M059J (cell line): Measurements from ENCODE around the gene TMEM63A. TPM values are rescaled to one million over a fixed set of nuclear protein-coding genes. Genes with fewer than 3 reads are reported as not detected.
"Not testable (repeated sequence)": the region's sequence is repeated elsewhere in the genome, so short reads cannot be mapped to it uniquely, and the experiment has no call there.

Experiments used
- DNase-seq: peaks from one replicate; pipeline ENCODE4 v3.0.0-alpha.2; 2012; ENCODE audit warnings: low read depth
- total RNA-seq: library from RNA; depleted of rRNA; stranded (reverse); fragments of >200 nt; shearing (Covaris generic); gene quantifications from 2 replicates; pipeline ENCODE4 v1.2.3, GENCODE V29; 2014

TMEM63A gene
- total RNA-seq, 1 experiment from 2014 or later = 16.3 TPM

- no peak for DNase-seq
Observed at GRCh38 chr1:225908773-225909172, 26.6 kb upstream of the TMEM63A start.

DNA sequence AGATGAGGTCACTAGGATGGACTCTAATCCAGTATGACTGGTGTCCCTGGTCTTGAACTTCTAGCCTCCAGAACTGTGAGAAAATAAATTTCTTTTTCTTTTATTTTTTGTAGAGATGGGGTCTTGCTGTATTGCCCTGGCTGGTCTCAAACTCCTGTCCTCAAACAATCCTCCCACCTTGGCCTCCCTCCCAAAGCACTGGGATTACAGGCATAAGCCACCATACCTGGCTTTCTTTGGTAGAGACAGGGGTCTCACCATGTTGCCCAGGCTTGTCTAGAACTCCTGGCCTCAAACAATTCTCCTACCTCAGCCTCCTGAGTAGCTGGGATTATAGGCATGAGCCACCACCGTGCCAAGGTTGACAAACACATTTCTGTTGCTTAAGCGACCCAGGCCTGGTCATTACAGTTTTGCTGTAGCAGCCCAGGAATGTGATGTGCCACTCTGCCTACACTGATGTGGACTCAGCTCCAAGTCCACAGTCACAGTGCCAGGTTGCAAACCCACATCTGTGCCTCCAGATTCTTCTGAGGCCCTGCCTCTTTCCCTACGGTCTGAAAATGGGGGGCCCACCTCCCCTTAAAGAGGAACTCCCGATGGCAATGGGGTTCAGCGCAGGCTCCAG is 25.9 kb upstream of the TMEM63A start:
- DNase-seq = no peak

GRCh38 chr1:225907341-225907740 is 25.2 kb upstream of the TMEM63A start:
- no peak for DNase-seq

GRCh38 chr1:225906467-225906866 is 24.3 kb upstream of the TMEM63A start:
- no peak for DNase-seq

DNA sequence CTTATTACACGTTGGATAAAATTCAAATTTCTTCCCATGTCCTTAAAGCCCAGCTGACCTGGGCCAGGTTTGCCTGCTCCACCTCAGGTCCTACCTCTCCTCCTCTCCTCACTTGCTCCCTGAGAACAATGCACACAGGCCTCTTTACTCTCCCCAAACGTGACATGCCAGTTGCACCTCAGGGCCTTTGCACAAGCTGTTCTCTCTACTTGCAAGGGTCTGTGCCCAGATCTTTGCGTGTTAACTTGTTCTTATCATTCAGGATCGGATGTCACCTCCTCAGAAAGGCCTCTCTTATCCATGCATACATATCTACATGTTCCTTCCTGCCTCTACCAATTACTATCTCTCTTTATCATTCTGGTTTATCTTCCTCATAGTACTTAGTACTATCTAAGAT is 21.4 kb upstream of the TMEM63A start:
- no peak for DNase-seq

DNA sequence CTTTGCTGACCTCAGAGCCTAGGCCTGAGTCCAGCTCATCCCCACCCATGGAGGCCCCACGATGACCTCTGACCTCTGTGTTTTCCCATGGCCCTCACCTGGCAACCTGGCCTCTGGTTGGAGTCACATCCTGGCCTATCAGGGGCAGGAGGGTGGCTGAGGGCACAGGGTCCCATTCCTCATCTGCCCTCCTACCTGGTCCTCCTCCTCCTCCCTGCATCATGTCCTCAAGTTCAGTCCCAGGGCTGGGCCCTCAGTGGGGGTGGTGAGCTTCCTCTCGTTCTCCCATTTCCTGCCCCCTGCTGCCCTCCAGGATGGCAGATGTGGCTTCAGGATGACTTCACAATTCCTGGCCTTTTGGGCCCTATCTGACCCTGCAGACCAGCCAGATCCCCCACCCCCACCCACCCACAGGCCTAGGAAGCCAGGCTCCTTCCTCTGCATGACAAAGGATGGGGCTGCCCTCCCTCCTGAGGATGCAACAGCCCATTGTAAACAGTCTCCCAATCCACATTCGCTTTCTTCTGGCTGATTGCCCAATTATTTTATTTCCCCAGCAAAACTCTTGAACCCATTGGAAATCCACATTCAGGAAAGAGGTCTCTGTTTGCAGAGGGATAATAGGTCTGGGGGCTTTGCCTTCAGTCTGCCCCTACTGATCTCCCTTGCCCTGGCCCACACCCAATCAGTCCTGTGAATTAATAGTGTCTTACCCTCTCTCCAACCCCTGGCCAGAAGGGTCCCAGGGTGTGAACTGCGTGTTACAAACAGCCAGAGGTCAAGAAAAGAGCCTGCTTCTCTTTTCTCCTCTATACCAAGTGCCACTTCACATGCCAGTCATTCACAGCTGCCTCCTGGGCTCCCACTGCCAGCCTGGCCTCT is 17.1 kb upstream of the TMEM63A start:
- DNase-seq = no peak

DNA sequence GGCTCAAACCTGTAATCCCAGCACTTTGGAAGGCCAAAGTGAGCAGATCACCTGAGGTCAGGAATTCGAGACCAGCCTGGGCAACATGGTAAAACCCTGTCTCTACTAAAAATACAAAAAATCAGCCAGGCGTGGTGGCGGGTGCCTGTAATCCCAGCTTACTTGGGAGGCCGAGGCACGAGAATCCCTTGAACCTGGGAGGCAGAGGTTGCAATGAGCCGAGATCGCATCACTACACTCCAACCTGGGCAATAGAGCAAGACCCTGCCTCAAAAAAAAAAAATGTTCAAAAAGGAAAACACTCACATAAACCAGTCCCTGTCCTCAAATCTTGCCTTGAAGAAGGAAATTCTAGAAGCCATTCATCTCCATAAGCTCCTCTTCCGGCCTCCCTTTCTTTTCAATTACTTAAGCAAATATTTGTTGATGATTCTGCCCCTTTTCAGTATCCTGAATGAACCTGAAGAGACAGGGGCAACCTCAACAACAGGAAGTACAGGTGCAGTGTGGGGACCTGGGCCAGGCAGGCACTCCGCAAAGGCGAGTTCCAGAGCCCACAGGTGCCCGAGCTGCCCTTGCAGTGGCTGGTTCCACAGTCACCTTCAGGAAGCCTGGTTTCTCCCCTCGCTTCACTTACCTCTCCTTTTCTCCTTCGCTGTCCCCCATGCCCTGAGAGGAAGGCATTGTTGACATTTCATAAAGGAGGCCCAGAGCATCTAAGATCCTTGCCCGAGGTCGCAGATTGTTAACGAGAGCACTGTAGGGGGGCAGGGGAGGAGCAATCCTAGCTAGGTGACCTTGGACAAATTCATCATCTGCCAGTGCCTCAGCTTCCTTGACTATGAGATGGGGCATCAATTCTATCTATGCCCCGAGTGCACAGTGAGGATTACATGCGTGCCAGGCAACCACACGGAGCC is 15.7 kb upstream of the TMEM63A start:
- DNase-seq = no peak

DNA sequence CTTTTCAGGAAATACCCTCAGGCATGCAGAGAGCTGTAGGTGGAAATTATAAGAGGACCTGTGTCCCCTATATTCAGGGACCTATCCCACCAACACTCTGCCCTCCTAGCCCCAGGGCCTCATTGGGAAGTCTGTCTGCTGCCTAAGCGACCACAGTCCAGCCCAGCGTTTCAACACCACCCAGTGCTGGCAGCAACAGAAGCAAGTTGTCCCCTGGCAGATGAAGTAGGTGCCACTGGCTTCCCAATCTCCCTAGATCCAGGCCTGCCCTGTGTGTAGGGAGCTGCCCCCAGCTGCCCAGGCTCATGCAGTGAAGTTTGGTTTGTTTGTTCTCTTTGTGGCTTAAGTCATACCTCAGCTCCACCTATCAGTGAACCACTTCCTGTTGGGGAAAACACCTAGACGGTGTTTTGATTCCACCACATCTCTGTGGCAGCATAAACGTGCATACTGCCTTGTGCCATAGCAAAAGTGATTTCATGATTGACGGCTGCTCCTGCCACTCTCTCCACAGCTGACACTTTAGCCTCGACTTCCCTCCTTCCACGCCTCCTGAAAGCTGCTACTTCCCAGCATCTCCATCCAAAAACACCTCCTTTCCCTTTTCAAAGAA is 14.9 kb upstream of the TMEM63A start:
- DNase-seq = peak; percentile 81

- DNase-seq = no peak
Observed at GRCh38 chr1:225896494-225896893, 14.3 kb upstream of the TMEM63A start.

DNA sequence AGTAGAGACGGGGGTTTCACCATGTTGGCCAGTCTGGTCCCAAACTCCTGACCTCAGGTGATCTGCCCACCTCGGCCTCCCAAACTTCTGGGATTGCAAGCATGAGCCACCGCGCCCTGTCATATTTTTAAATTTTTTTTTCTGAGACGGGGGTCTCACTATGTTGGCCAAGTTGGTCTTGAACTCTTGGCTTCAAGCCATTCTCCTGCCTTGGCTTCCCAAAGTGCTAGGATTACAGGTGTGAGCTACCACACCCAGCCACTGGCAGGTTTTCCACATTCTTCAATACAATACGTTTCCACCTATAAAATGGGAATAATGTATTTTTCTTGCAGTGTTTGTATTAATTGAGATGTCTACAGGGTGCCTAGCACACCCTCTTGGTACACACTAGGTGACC is 10.1 kb upstream of the TMEM63A start:
- DNase-seq = no peak

GRCh38 chr1:225891229-225891972 is 9.2 kb upstream of the TMEM63A start:
- DNase-seq = peak; percentile 63

DNA sequence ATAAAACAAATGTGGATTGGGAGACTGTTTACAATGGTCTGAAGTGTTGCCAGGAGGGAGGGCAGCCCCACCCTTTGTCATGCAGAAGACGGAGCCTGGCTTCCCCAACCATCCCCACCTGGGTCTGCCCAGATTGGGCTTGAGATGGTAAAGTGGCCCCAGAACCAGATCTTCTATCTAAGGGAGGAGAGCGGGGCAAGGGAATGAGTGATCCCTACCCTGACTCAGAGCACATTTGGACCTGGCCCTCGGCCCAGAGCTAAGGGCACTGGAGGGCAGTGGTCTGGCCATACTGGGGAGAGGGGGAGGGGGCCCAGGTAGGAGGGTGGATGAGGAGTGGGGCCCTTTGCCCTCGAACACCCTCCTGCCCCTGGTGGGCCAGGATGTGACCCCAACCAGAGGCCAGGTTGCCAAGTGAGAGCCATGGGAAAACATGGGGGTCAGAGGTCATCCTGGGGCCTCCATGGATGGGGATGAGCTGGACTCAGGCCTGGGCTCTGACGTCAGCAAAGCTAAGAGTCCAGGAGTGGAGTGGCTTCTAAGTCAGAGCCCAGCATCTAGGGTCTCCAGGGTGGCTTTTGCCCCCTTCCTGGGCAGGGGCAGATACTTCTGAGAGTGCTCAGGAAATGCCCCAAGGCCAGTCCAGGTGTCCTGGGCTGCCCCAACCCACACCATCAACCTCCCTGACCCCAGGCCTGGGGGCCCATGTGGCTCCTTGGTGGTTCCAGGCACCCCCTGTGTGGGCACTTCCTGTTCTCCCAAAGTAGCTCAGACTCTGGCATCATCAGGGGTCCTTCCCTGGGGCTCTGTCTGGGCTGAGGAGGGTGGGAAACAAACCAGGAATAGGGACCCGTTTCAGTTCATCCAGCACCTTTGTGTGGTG is 8.4 kb upstream of the TMEM63A start:
- peak; percentile 53 for DNase-seq

DNA sequence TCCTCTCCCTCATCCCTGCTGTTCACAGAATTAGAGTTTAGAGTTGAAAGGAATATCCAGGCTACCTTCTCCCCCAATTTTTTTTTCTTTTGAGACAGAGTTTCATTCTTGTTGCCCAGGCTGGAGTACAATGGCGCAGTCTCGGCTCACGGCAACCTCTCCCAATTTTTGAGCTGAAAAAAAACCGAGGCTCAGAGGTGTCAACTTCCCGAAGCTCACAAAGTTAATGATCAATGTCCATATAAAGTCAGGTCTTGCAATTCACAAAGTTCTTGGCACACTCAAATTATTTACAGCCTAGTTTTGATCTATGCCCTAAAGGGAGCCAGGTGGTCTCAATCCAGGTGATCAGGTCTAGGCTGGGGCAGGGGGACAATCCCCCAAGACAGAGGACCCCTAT is 7.6 kb upstream of the TMEM63A start:
- no peak for DNase-seq

GRCh38 chr1:225888898-225889601 is 6.9 kb upstream of the TMEM63A start, which contains the start of gene LEFTY1:
TSS of gene LEFTY1 (minus strand) at chr1:225889146. CDS start at chr1:225889066, 80 bp downstream.
- no peak for DNase-seq

GRCh38 chr1:225888289-225888897 is 6.2 kb upstream of the TMEM63A start:
- no peak for DNase-seq

DNA sequence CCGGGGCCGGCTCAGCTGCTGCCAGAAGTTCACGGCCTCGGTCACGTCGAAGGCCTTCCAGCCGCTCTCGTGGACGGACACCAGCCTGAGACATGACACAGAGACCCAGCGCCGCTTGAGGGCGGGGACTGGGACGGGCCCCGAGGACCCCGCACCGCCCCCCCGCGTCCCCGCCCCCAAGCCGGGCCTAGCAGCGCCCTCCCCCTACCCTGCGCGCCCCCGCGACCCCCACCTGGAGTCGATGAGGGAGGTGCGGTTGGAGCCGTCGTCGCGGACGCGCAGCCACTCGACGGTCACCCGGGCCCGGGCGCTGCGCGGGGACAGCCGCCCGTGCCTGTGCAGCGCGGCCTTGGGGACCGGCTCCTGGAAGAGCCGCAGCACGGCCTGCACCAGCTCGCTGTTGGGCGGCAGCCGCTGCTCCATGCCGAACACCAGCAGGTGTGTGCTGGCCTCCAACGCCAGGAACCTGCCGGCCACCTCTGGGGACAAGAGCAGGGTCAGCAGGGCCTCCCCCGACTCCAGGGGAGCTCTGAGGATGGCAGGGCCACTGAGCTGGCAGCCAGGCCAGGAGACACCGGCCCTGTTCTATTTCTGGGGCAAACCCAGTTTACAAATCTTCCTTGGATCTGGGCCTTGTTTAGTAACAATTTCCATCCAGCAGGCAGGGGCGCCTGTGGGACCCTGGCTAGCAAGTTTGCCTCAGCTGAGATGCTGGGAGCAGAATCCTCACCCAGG is 5.5 kb upstream of the TMEM63A start:
- DNase-seq = not testable (repeated sequence)

- no peak for DNase-seq
Observed at GRCh38 chr1:225887030-225887314, 4.8 kb upstream of the TMEM63A start.
